A549 treated with Hydrocortisone at 1 μM for 4 hours (cell line): ENCODE results near the gene DARS1. TPM values are rescaled to one million over a fixed set of nuclear protein-coding genes. Genes with fewer than 3 reads are reported as not detected.

Experiments
- total RNA-seq: library from RNA; stranded (reverse); fragments of 200-300 nt; extraction: Qiagen RNA extraction; gene quantifications from 5 replicates; pipeline ENCODE4 v1.2.3, GENCODE V29; 2022

The DARS1 gene
- total RNA-seq: 52.3 to 66.4 TPM (median 57.2 TPM) in 5 replicates

GRCh38 chr2:135985018-135985825, at the start of gene DARS1:
Gene DARS1, minus strand, starts transcription at chr2:135985626. Its CDS starts 158 bp downstream, at chr2:135985468.

GRCh38 chr2:135876066-135876711, 109.2 kb downstream of the DARS1 start, which contains the start of gene MCM6:
Gene MCM6, minus strand, starts transcription at chr2:135876443. Its CDS starts 78 bp downstream, at chr2:135876365.

Other genes with a start within 250 kb of the DARS1 start
- gene UBXN4, start 243.8 kb downstream of the DARS1 start, total RNA-seq: 28.6 to 47.2 TPM (median 38.5 TPM) in 5 replicates
- 0.02 to 0.05 TPM (median 0.05 TPM) in 5 replicates for gene LCT, start 148.4 kb downstream of the DARS1 start, total RNA-seq
- 45.2 to 58.5 TPM (median 46.9 TPM) in 5 replicates for gene MCM6, start 109.2 kb downstream of the DARS1 start, total RNA-seq
- 0.46 to 0.99 TPM (median 0.56 TPM) in 5 replicates for gene CXCR4, start 132.5 kb upstream of the DARS1 start, total RNA-seq